Measurements from ENCODE around the gene SPATA31C2. TPM values are rescaled to one million over a fixed set of nuclear protein-coding genes. Genes with fewer than 3 reads are reported as not detected.
"Not testable (repeated sequence)": the region's sequence is repeated elsewhere in the genome, so short reads cannot be mapped to it uniquely, and the experiment has no call there.

The SPATA31C2 gene
- total RNA-seq = not detected in 2 replicates
- polyA plus RNA-seq = not detected in 2 replicates
- not detected in 2 replicates for polyA plus RNA-seq (2011; cell fraction: cytosol; rRNA removed)
- polyA plus RNA-seq (2011; cell fraction: nucleus; rRNA removed) = not detected in 2 replicates
- not detected in 2 replicates for polyA plus RNA-seq (2012)
- polyA minus RNA-seq = not detected in 2 replicates
- not detected for polyA minus RNA-seq (2011; cell fraction: cytosol; rRNA and poly(A)+ RNA removed)
- not detected in 2 replicates for polyA minus RNA-seq (2011; cell fraction: nucleus; rRNA and poly(A)+ RNA removed)
- not detected for Bru-seq, nascent RNA
- BruChase-seq, experiment 1, labeled RNA remaining after a 6-hour chase = not detected
- not detected for BruChase-seq, experiment 2, labeled RNA remaining after a 2-hour chase
- long read RNA-seq = 0 reads

DNA sequence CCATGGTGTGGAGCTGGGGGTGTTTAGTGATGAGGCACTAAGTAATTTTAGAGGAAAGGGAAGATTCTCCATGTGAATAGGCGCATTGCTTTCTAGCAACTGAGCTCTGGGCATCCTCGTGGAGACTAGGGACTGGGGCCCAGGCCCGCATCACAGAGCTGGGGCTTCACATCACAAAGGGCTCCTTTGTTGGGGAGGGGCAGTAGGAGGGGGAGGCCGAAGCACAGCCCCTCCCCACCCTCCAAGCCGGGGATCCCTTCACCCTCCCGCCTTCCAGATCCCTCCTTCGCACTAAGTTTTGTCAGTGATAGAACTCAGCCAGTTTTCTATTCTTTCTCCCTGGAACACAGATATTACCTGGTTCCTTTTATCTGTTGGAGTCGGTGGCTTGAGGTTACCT is at the start of gene SPATA31C2:
TSS of gene SPATA31C2 (minus strand) at position 101 of the 400 bp plus-strand sequence. CDS start at position 72, 29 bp downstream.
- H3K9me1 ChIP-seq (replicated peaks; ENCODE audit: control insufficient read depth, extremely low read depth, insufficient read depth, low read length); dilution Hi-C loops (cut with MboI; ENCODE audit: extremely low pct_ligation_motif_present, low sequenced_read_pairs); H3K36me3 ChIP-seq (ENCODE audit: control insufficient read depth in 2 of 2, extremely low read depth in 1 of 2, insufficient read depth in 2 of 2, low read length in 2 of 2); BruUV-seq (replicated peaks); H3K27me3 ChIP-seq (ENCODE audit: control insufficient read depth in 2 of 2, insufficient read depth in 2 of 2, low read length in 2 of 2); H3K4me2 ChIP-seq (ENCODE audit: insufficient read depth, low read length); intact Hi-C loops (cut with micrococcal nuclease); DNase-seq (ENCODE audit: low read depth, low spot score); H2AFZ ChIP-seq (ENCODE audit: low read depth, low read length); FAIRE-seq; H4K20me1 ChIP-seq (replicated peaks; ENCODE audit: control insufficient read depth, extremely low read depth, insufficient read depth, low read length); H3K4me3 ChIP-seq (replicated peaks in 1 of 3; ENCODE audit: insufficient read depth in 1 of 3, low read depth in 1 of 3, low read length in 3 of 3); POLR2A ChIA-PET; H3K27ac ChIP-seq (ENCODE audit: insufficient read depth, low read depth, low read length); H3K4me1 ChIP-seq (ENCODE audit: control insufficient read depth, extremely low read depth, insufficient read depth, low read length); H3K9me3 ChIP-seq (replicated peaks; ENCODE audit: control insufficient read depth, insufficient read depth, low read length); CTCF ChIA-PET; H3K9ac ChIP-seq (replicated peaks; ENCODE audit: extremely low read depth, insufficient read depth, low read length); H3K79me2 ChIP-seq (ENCODE audit: control insufficient read depth, insufficient read depth, low read length): not testable (repeated sequence)

DNA sequence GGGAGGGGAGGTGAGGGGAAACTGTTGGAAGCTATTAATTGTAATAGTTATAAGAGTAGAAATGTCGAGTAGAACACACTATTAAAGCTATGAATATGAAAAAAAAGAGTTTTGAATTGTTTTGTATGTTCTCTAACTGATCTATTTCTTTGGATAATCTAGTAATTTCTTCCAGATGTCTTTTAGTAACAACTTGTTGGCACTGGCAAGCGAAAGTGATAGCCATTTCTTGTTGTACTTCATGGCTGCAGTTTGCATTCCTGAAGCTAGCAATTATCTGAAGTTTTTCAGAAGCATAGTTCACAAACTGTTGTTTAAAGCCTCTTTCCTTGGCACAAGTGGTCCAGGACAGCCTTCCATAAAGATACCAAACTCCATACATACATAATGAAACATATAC is 49.4 kb upstream of the SPATA31C2 start:
- dilution Hi-C loops (cut with MboI; ENCODE audit: extremely low pct_ligation_motif_present, low sequenced_read_pairs) (no loop called here), intact Hi-C loops (cut with micrococcal nuclease) (no loop called here)
- POLR2A ChIA-PET = interaction anchor here (0.8 kb wide), 1 partner anchor 1465 kb away, joined by 3 read pairs; no protein-coding TSS in a partner anchor
- TF ChIP-seq MYC (IDR thresholded peaks at IDR 0.05; ENCODE audit: low read depth, low read length) = no peak
- TF ChIP-seq POLR2A (IDR thresholded peaks at IDR 0.05; ENCODE audit: low read depth, low read length) = no peak
- no peak for TF ChIP-seq EZH2 (IDR thresholded peaks at IDR 0.05; ENCODE audit: borderline replicate concordance, low read depth, low read length, severe bottlenecking)
- TF ChIP-seq FOS (IDR thresholded peaks at IDR 0.05; ENCODE audit: borderline replicate concordance, insufficient read depth, low read length) = no peak
- no peak for TF ChIP-seq JUN (IDR thresholded peaks at IDR 0.05; ENCODE audit: borderline replicate concordance, insufficient read depth, insufficient read length, low read depth)
- TF ChIP-seq, protein P1, sequence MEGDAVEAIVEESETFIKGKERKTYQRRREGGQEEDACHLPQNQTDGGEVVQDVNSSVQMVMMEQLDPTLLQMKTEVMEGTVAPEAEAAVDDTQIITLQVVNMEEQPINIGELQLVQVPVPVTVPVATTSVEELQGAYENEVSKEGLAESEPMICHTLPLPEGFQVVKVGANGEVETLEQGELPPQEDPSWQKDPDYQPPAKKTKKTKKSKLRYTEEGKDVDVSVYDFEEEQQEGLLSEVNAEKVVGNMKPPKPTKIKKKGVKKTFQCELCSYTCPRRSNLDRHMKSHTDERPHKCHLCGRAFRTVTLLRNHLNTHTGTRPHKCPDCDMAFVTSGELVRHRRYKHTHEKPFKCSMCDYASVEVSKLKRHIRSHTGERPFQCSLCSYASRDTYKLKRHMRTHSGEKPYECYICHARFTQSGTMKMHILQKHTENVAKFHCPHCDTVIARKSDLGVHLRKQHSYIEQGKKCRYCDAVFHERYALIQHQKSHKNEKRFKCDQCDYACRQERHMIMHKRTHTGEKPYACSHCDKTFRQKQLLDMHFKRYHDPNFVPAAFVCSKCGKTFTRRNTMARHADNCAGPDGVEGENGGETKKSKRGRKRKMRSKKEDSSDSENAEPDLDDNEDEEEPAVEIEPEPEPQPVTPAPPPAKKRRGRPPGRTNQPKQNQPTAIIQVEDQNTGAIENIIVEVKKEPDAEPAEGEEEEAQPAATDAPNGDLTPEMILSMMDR (IDR thresholded peaks at IDR 0.05; ENCODE audit: extremely low read depth in 1 of 2, insufficient read depth in 1 of 2, low read depth in 1 of 2, low read length in 2 of 2) = no peak
- no peak for TF ChIP-seq GATA2 (IDR thresholded peaks at IDR 0.05; ENCODE audit: insufficient read depth, insufficient read length, low read depth, low read length)
- TF ChIP-seq, protein P2, sequence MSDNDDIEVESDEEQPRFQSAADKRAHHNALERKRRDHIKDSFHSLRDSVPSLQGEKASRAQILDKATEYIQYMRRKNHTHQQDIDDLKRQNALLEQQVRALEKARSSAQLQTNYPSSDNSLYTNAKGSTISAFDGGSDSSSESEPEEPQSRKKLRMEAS (IDR thresholded peaks at IDR 0.05; ENCODE audit: insufficient read depth, insufficient read length) = no peak
- no peak for TF ChIP-seq POLR2AphosphoS5 (IDR thresholded peaks at IDR 0.05; ENCODE audit: insufficient read depth, low read depth, low read length)
- H3K27ac ChIP-seq (ENCODE audit: insufficient read depth, low read depth, low read length) = no peak overlapping the region
- CTCF ChIA-PET = no interaction called here
- H3K9me1 ChIP-seq (replicated peaks; ENCODE audit: control insufficient read depth, extremely low read depth, insufficient read depth, low read length) = no peaks in the 10 kb centered on the region
- H2AFZ ChIP-seq (ENCODE audit: low read depth, low read length) = no peak overlapping the region
- DNase-seq (ENCODE audit: low read depth, low spot score) (no peak), FAIRE-seq (no peak)
- H3K4me3 ChIP-seq (replicated peaks in 1 of 3; ENCODE audit: insufficient read depth in 1 of 3, low read depth in 1 of 3, low read length in 3 of 3) = no peak overlapping the region
- no peaks in the 10 kb centered on the region for H3K9me3 ChIP-seq (replicated peaks; ENCODE audit: control insufficient read depth, insufficient read depth, low read length)
- no peak overlapping the region for H3K4me2 ChIP-seq (ENCODE audit: insufficient read depth, low read length)
- no peaks in the 10 kb centered on the region for H3K27me3 ChIP-seq (ENCODE audit: control insufficient read depth in 2 of 2, insufficient read depth in 2 of 2, low read length in 2 of 2)
- no TSS peak for BruUV-seq (replicated peaks)
- no peaks in the 10 kb centered on the region for H3K4me1 ChIP-seq (ENCODE audit: control insufficient read depth, extremely low read depth, insufficient read depth, low read length)
- no peaks in the 10 kb centered on the region for H3K79me2 ChIP-seq (ENCODE audit: control insufficient read depth, insufficient read depth, low read length)
- no peaks in the 10 kb centered on the region for H4K20me1 ChIP-seq (replicated peaks; ENCODE audit: control insufficient read depth, extremely low read depth, insufficient read depth, low read length)
- H3K9ac ChIP-seq (replicated peaks; ENCODE audit: extremely low read depth, insufficient read depth, low read length) = no peak overlapping the region
- H3K36me3 ChIP-seq (ENCODE audit: control insufficient read depth in 2 of 2, extremely low read depth in 1 of 2, insufficient read depth in 2 of 2, low read length in 2 of 2) = no peaks in the 10 kb centered on the region

All from endothelial cell of umbilical vein (primary cell).